Transverse colon (tissue), 4 donors: ENCODE measurements around the gene LRRC42. TPM values are rescaled to one million over a fixed set of nuclear protein-coding genes. Genes with fewer than 3 reads are reported as not detected.

ENCODE experiments used
- DNase-seq: peaks from one replicate; pipeline ENCODE4 v3.0.0-alpha.2; 2019
- H3K27ac ChIP-seq, 4 donors: fragments of 200-600 bp; sonication (generic); 2 replicates each; pipeline ENCODE4 v1.5.1; 2016 to 2018; ENCODE audit warnings: inconsistent platforms in 4 of 4
- H3K27me3 ChIP-seq: fragments of 200-600 bp; sonication (generic); 2 replicates; pipeline ENCODE4 v1.5.1; 2017; ENCODE audit warnings: inconsistent platforms
- H3K36me3 ChIP-seq, 4 donors: fragments of 200-600 bp; sonication (generic); 2 replicates each; pipeline ENCODE4 v1.5.1; 2017 to 2019; ENCODE audit warnings: inconsistent platforms in 4 of 4
- H3K4me1 ChIP-seq, 4 donors: fragments of 200-600 bp; sonication (generic); 2 replicates each; pipeline ENCODE4 v1.5.1; 2017 to 2020; ENCODE audit warnings: inconsistent platforms in 4 of 4
- H3K4me3 ChIP-seq, 4 donors: fragments of 200-600 bp; sonication (generic); 1 replicate in 1 of 4; 2 replicates in 3 of 4; pipeline versions ENCODE4 v1.5.1 to v1.6.1; 2017 to 2019; ENCODE audit warnings: inconsistent platforms in 4 of 4
- H3K9me3 ChIP-seq, 2 donors: fragments of 200-600 bp; sonication (generic); 2 replicates each; pipeline ENCODE4 v1.5.1; 2017 to 2019; ENCODE audit warnings: inconsistent platforms in 2 of 2
- CTCF ChIP-seq, 5 experiments: fragments of 200-600 bp in 3 of 5; fragments of 450-650 bp in 2 of 5; sonication (generic) in 3 of 5; IDR thresholded peaks; 1 replicate in 2 of 5; 2 replicates in 3 of 5; pipeline ENCODE4 v1.5.1; 2016 to 2017; ENCODE audit warnings: antibody characterized with exemption in 5 of 5, inconsistent platforms in 3 of 5, mild to moderate bottlenecking in 2 of 5, moderate library complexity in 1 of 5
- EP300 ChIP-seq: sonication (generic); formaldehyde crosslinking; IDR thresholded peaks from one replicate; pipeline ENCODE4 v1.6.1; 2017; ENCODE audit warnings: antibody characterized with exemption, low read depth
- POLR2A ChIP-seq: fragments of 450-650 bp; IDR thresholded peaks from one replicate; pipeline ENCODE4 v1.6.1; 2016; ENCODE audit warnings: antibody characterized with exemption, mild to moderate bottlenecking, moderate library complexity
- POLR2AphosphoS5 ChIP-seq, 3 donors: sonication (generic); formaldehyde crosslinking; IDR thresholded peaks; one replicate each; pipeline ENCODE4 v1.6.1; 2016; ENCODE audit warnings: antibody characterized with exemption in 3 of 3
- WGBS, 2 donors: methylation state at CpG; one replicate each; pipeline ENCODE4 v1.1.5; 2018; ENCODE audit warnings: low coverage in 1 of 2; 5-methylcytosine and 5-hydroxymethylcytosine counted together
- in situ Hi-C, 4 donors: fragments of 200-750 bp; cut with MboI; loops; one replicate each; pipeline versions ENCODE4 v1.15.0 to v1.15.1; 2017; ENCODE audit warnings: low sequenced_read_pairs in 3 of 4, low pct_ligation_motif_present in 1 of 4, low pct_unique_long_range_greater_than_20kb in 1 of 4
- intact Hi-C: fragments of 100-400 bp; cut with DNase I; formaldehyde crosslinking; loops from one replicate; pipeline ENCODE4 v1.15.1; 2023; ENCODE audit warnings: low total_unique reads
- total RNA-seq, 4 donors: library from RNA; depleted of rRNA; stranded (reverse); fragments of >200 nt; gene quantifications; one replicate each; pipeline ENCODE4 v1.1.0, GENCODE V29; 2016

Gene LRRC42
- total RNA-seq, 4 donors from 2014 or later = 4.4 to 24.7 (median 17.5) TPM

- no peak for TF ChIP-seq POLR2A
- no peak for TF ChIP-seq POLR2AphosphoS5 (IDR thresholded peaks at IDR 0.05)
- no peak for TF ChIP-seq EP300
- no peak for TF ChIP-seq CTCF (IDR thresholded peaks at IDR 0.05)
- Histone ChIP-seq H3K36me3 (peaks cover 0 to 37% (median 6%) of the 10 kb centered on the region in 4 donors), H3K4me1 (peaks cover 0 to 2% (median under 1%) of the 10 kb centered on the region in 4 donors), H3K27me3 (no peaks in the 10 kb centered on the region), H3K4me3 (no peak overlapping the region), H3K9me3 (no peaks in the 10 kb centered on the region), H3K27ac (no peak overlapping the region)
- intact Hi-C loops (no loop called here), in situ Hi-C loops (loop anchor here in 2 of 4 donors (10.0 to 25.0 kb wide), 2 partner anchors 100 to 108 kb away; no protein-coding TSS in a partner anchor)
- 87 to 94% methylated on average over 4 of the region's 4 CpGs for WGBS, 2 donors
- DNase-seq = no peak
These were observed 16.2 kb downstream of the LRRC42 start for GRCh38 chr1:53962395-53962794.

- Histone ChIP-seq H3K4me3 (no peak overlapping the region), H3K27ac (no peak overlapping the region), H3K4me1 (no peaks in the 10 kb centered on the region), H3K27me3 (no peaks in the 10 kb centered on the region), H3K36me3 (peaks cover 0 to 37% (median 6%) of the 10 kb centered on the region in 4 donors), H3K9me3 (no peaks in the 10 kb centered on the region)
- in situ Hi-C loops (loop anchor here in 2 of 4 donors (10.0 to 25.0 kb wide), 2 partner anchors 101 to 109 kb away; no protein-coding TSS in a partner anchor), intact Hi-C loops (no loop called here)
- no peak for DNase-seq
- 56 to 75% methylated on average over 3 to 4 of the region's 4 CpGs for WGBS, 2 donors
- no peak for TF ChIP-seq EP300
- no peak for TF ChIP-seq POLR2A
- no peak for TF ChIP-seq CTCF (IDR thresholded peaks at IDR 0.05)
- TF ChIP-seq POLR2AphosphoS5 (IDR thresholded peaks at IDR 0.05) = no peak
These were observed 17.3 kb downstream of the LRRC42 start for GRCh38 chr1:53963460-53963859.

GRCh38 chr1:53964109-53964508 lies 18.0 kb downstream of the LRRC42 start:
- H3K9me3 ChIP-seq = no peaks in the 10 kb centered on the region
- TF ChIP-seq POLR2A = no peak
- no peak overlapping the region for H3K4me3 ChIP-seq
- no peak for DNase-seq
- no peak overlapping the region for H3K27ac ChIP-seq
- WGBS, 2 donors = 70 to 90% methylated on average over 5 of the region's 5 CpGs
- H3K36me3 ChIP-seq = peaks cover 0 to 37% (median 6%) of the 10 kb centered on the region in 4 donors
- in situ Hi-C loops (loop anchor here in 2 of 4 donors (10.0 to 25.0 kb wide), 2 partner anchors 102 to 109 kb away; no protein-coding TSS in a partner anchor), intact Hi-C loops (no loop called here)
- H3K27me3 ChIP-seq = no peaks in the 10 kb centered on the region
- H3K4me1 ChIP-seq = no peaks in the 10 kb centered on the region

GRCh38 chr1:53966794-53967193 lies 20.6 kb downstream of the LRRC42 start:
- no peak overlapping the region for H3K27ac ChIP-seq
- peaks cover 0 to 22% (median 6%) of the 10 kb centered on the region in 4 donors for H3K36me3 ChIP-seq
- WGBS, 2 donors = 80 to 83% methylated on average over 3 of the region's 3 CpGs
- no peak for DNase-seq
- H3K27me3 ChIP-seq = no peaks in the 10 kb centered on the region
- H3K9me3 ChIP-seq = no peaks in the 10 kb centered on the region
- TF ChIP-seq EP300 (no peak), CTCF (IDR thresholded peaks at IDR 0.05) (no peak), POLR2AphosphoS5 (IDR thresholded peaks at IDR 0.05) (no peak), POLR2A (no peak)
- in situ Hi-C loops (loop anchor here in 2 of 4 donors (10.0 to 25.0 kb wide), 2 partner anchors 104 to 112 kb away; no protein-coding TSS in a partner anchor), intact Hi-C loops (no loop called here)
- H3K4me3 ChIP-seq = no peak overlapping the region
- H3K4me1 ChIP-seq = no peaks in the 10 kb centered on the region
